ENCODE measurements around the gene CA5B.

The CA5B gene

DNA sequence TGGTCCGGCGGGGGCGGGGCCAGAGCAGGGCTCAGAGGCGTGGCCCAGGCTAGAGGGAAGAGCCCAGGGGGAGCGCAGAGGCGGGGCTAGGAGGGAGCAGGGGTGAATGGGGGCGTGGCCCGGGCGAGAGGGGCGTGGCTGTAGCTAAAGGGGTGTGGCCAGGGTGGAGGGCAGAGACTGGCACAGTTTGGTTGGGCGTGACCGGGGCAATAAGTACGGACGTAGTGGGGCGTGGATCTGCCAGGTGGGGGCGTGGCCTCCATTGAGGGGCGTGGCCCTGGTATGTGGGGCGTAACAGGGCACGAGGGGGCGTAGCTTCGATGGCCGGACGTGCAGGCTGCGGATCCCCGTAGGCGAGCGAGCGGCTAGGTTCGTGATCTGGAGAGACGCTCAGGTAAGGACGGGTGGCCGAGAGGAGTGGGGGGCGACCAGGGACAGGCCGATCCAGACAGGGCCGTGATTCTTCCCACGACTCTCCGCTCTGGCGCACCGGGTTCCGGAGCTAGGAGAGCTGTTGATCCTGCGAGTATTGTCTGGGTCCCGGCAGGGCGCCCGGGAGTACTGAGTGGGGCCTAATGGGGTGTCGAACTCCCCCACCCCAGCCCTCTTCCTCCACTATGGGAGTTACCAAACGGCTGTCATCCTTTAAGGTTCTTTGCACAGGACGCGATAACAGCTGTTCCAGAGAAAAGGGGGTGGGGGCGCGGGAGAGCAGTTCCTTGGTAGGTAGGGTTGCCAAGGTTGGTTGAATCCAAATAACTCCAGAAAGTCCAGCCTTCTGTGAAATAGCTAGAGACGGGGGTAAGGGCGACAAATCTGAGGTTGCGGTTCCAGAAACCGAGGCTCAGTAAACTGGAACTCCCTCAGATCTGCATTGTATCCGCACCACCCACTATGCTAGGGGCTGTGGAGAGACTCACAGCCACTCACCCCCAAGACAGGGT lies at the start of gene CA5B:
Gene CA5B (plus strand): TSS at position 312 of the 944 bp plus-strand sequence. CDS start 11,754 bp downstream, outside the sequence.
- peaks cover 17% of the 10 kb centered on the region for H3K4me1 ChIP-seq (ENCODE audit: control insufficient read depth, low read length)
- H3K27ac ChIP-seq (ENCODE audit: low read depth, low read length), result no peak within 1 kb of the TSS
- no peaks in the 10 kb centered on the region for H3K36me3 ChIP-seq (ENCODE audit: control insufficient read depth, low read length)
- H4K20me1 ChIP-seq (ENCODE audit: control insufficient read depth, insufficient read depth, low read depth, low read length), result no peaks in the 10 kb centered on the region
- no peaks in the 10 kb centered on the region for H3K9me2 ChIP-seq (replicated peaks; ENCODE audit: control insufficient read depth, low read length)
- H3K27me3 ChIP-seq (ENCODE audit: control insufficient read depth, low read length), result peaks cover 8% of the 10 kb centered on the region
- H3K4me3 ChIP-seq (ENCODE audit: low read length), result peak within 1 kb of the TSS; percentile 76
- H3K4me2 ChIP-seq (ENCODE audit: low read length), result peak within 1 kb of the TSS; percentile 83
- TF ChIP-seq EZH2phosphoT487 (IDR thresholded peaks at IDR 0.05; ENCODE audit: borderline replicate concordance, low read length) (no peak), CTCF (IDR thresholded peaks at IDR 0.05; ENCODE audit: low read depth, low read length, poor library complexity, severe bottlenecking) (no peak)
- H3K79me2 ChIP-seq (ENCODE audit: control insufficient read depth, low read length), result no peaks in the 10 kb centered on the region
- no peaks in the 10 kb centered on the region for H3K9me3 ChIP-seq (ENCODE audit: control insufficient read depth, insufficient read depth, low read length)
- peaks cover 2% of the 10 kb centered on the region; the same call in 1 of the 2 replicates for H3F3A ChIP-seq (ENCODE audit: control insufficient read depth, insufficient read depth)

- no peak overlapping the region for H3K4me3 ChIP-seq (ENCODE audit: low read length)
- no peaks in the 10 kb centered on the region for H3K79me2 ChIP-seq (ENCODE audit: control insufficient read depth, low read length)
- TF ChIP-seq CTCF (IDR thresholded peaks at IDR 0.05; ENCODE audit: low read depth, low read length, poor library complexity, severe bottlenecking) (no peak), EZH2phosphoT487 (IDR thresholded peaks at IDR 0.05; ENCODE audit: borderline replicate concordance, low read length) (no peak)
- H3K27ac ChIP-seq (ENCODE audit: low read depth, low read length), result no peak overlapping the region
- H3K27me3 ChIP-seq (ENCODE audit: control insufficient read depth, low read length), result no peaks in the 10 kb centered on the region
- no peaks in the 10 kb centered on the region for H3K9me2 ChIP-seq (replicated peaks; ENCODE audit: control insufficient read depth, low read length)
- H4K20me1 ChIP-seq (ENCODE audit: control insufficient read depth, insufficient read depth, low read depth, low read length), result no peaks in the 10 kb centered on the region
- H3F3A ChIP-seq (ENCODE audit: control insufficient read depth, insufficient read depth), result no peaks in the 10 kb centered on the region
- H3K4me2 ChIP-seq (ENCODE audit: low read length), result no peak overlapping the region
- no peaks in the 10 kb centered on the region for H3K9me3 ChIP-seq (ENCODE audit: control insufficient read depth, insufficient read depth, low read length)
- 0 out of 2 replicates have a peak, but pooled peaks cover 3% of the 10 kb centered on the region for H3K36me3 ChIP-seq (ENCODE audit: control insufficient read depth, low read length)
- no peaks in the 10 kb centered on the region for H3K4me1 ChIP-seq (ENCODE audit: control insufficient read depth, low read length)
These were observed 43.1 kb upstream of the CA5B start for GRCh38 chrX:15694941-15695451.

- Histone ChIP-seq H3K9me3 (ENCODE audit: control insufficient read depth, insufficient read depth, low read length) (no peaks in the 10 kb centered on the region), H3K27me3 (ENCODE audit: control insufficient read depth, low read length) (no peaks in the 10 kb centered on the region), H3K4me2 (ENCODE audit: low read length) (no peak overlapping the region), H3K4me3 (ENCODE audit: low read length) (no peak overlapping the region), H3K79me2 (ENCODE audit: control insufficient read depth, low read length) (no peaks in the 10 kb centered on the region), H3F3A (ENCODE audit: control insufficient read depth, insufficient read depth) (no peaks in the 10 kb centered on the region), H3K36me3 (ENCODE audit: control insufficient read depth, low read length) (0 out of 2 replicates have a peak, but pooled peaks cover 3% of the 10 kb centered on the region), H3K4me1 (ENCODE audit: control insufficient read depth, low read length) (no peaks in the 10 kb centered on the region), H3K9me2 (replicated peaks; ENCODE audit: control insufficient read depth, low read length) (no peaks in the 10 kb centered on the region), H3K27ac (ENCODE audit: low read depth, low read length) (no peak overlapping the region), H4K20me1 (ENCODE audit: control insufficient read depth, insufficient read depth, low read depth, low read length) (no peaks in the 10 kb centered on the region)
- TF ChIP-seq EZH2phosphoT487 (IDR thresholded peaks at IDR 0.05; ENCODE audit: borderline replicate concordance, low read length), result no peak
- TF ChIP-seq CTCF (IDR thresholded peaks at IDR 0.05; ENCODE audit: low read depth, low read length, poor library complexity, severe bottlenecking), result no peak
These were observed 41.6 kb upstream of the CA5B start for GRCh38 chrX:15696516-15696915.

All from DOHH2 (cell line).